ENCODE results near the gene CERCAM. TPM values are rescaled to one million over a fixed set of nuclear protein-coding genes. Genes with fewer than 3 reads are reported as not detected.

Gene CERCAM
- total and polyA plus RNA-seq, 2 experiments from 2014 or later = 2.7 to 7.9 TPM

GRCh38 chr9:128397831-128398230 lies 22.8 kb upstream of the CERCAM start (continued):
- TF ChIP-seq, protein P1, sequence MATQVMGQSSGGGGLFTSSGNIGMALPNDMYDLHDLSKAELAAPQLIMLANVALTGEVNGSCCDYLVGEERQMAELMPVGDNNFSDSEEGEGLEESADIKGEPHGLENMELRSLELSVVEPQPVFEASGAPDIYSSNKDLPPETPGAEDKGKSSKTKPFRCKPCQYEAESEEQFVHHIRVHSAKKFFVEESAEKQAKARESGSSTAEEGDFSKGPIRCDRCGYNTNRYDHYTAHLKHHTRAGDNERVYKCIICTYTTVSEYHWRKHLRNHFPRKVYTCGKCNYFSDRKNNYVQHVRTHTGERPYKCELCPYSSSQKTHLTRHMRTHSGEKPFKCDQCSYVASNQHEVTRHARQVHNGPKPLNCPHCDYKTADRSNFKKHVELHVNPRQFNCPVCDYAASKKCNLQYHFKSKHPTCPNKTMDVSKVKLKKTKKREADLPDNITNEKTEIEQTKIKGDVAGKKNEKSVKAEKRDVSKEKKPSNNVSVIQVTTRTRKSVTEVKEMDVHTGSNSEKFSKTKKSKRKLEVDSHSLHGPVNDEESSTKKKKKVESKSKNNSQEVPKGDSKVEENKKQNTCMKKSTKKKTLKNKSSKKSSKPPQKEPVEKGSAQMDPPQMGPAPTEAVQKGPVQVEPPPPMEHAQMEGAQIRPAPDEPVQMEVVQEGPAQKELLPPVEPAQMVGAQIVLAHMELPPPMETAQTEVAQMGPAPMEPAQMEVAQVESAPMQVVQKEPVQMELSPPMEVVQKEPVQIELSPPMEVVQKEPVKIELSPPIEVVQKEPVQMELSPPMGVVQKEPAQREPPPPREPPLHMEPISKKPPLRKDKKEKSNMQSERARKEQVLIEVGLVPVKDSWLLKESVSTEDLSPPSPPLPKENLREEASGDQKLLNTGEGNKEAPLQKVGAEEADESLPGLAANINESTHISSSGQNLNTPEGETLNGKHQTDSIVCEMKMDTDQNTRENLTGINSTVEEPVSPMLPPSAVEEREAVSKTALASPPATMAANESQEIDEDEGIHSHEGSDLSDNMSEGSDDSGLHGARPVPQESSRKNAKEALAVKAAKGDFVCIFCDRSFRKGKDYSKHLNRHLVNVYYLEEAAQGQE (IDR thresholded peaks at IDR 0.05; ENCODE audit: unreplicated experiment) = no peak
- no peak for TF ChIP-seq ZNF331 (CRISPR knock-in tag; IDR thresholded peaks at IDR 0.05; ENCODE audit: low read depth)

DNA sequence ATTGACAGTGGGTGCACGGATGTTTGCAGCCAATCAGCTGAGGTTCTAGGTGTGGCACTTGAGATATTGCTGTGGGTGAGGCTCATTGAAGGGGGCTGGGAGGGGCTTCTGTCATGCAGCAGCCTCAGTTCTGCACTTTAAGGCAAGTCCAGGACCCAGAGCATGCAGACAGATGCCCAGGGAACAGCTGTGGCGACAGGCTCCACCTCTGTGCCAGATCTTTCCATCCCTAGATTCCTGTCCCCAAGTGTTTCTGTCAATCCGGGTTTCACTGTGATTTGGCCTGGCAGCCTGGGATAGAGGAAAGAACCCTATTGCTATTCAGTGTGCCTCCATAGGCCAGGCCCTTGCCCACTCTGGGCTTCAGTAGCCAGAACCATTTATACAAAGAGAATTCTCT lies 20.8 kb upstream of the CERCAM start:
- Mint-ChIP-seq H3K27ac (no peak overlapping the region), H3K4me3 (no peak overlapping the region), H3K36me3 (ENCODE audit: low read depth) (no peaks in the 10 kb centered on the region; the same call in 2 of the 3 replicates), H3K9me3 (no peaks in the 10 kb centered on the region), H3K4me1 (peaks cover 10% of the 10 kb centered on the region; the same call in 2 of the 3 replicates), H3K27me3 (ENCODE audit: insufficient read depth, low read depth, poor library complexity) (peaks cover 97% of the 10 kb centered on the region)
- no peaks in the 10 kb centered on the region for H3K79me2 ChIP-seq (replicated peaks; ENCODE audit: insufficient read depth)
- peaks cover 12% of the 10 kb centered on the region for H3F3A ChIP-seq (replicated peaks; ENCODE audit: low read depth)
- no peak overlapping the region for H3K4me2 ChIP-seq
- no peak overlapping the region for H3K27ac ChIP-seq (ENCODE audit: low read depth)
- peaks cover 100% of the 10 kb centered on the region for H3K27me3 ChIP-seq (ENCODE audit: insufficient read depth)
- H3K4me1 ChIP-seq (ENCODE audit: insufficient read depth) = peaks cover 16% of the 10 kb centered on the region; the same call in 1 of the 2 replicates
- H3K9me2 ChIP-seq (ENCODE audit: insufficient read depth) = no peaks in the 10 kb centered on the region
- no peak for ATAC-seq
- H4K20me1 ChIP-seq (replicated peaks; ENCODE audit: insufficient read depth) = peaks cover 15% of the 10 kb centered on the region; the same call in 1 of the 2 replicates
- H2AFZ ChIP-seq = no peak overlapping the region
- no peak for DNase-seq (ENCODE audit: low spot score)
- H3K4me3 ChIP-seq = no peak overlapping the region
- H3K36me3 ChIP-seq (ENCODE audit: insufficient read depth) = no peaks in the 10 kb centered on the region
- TF ChIP-seq CTCF (conservative IDR thresholded peaks at IDR 0.05; ENCODE audit: low read depth in 2 of 2) (no peak), NANOG (IDR thresholded peaks at IDR 0.05; ENCODE audit: borderline replicate concordance) (no peak), ZNF331 (CRISPR knock-in tag; IDR thresholded peaks at IDR 0.05; ENCODE audit: low read depth) (no peak), POLR2AphosphoS5 (IDR thresholded peaks at IDR 0.05; ENCODE audit: low read depth) (no peak), JUNB (IDR thresholded peaks at IDR 0.05; ENCODE audit: unreplicated experiment) (no peak), EZH2 (IDR thresholded peaks at IDR 0.05; ENCODE audit: low read depth, unreplicated experiment) (no peak), ETS1 (IDR thresholded peaks at IDR 0.05) (no peak)
- TF ChIP-seq, protein P2, sequence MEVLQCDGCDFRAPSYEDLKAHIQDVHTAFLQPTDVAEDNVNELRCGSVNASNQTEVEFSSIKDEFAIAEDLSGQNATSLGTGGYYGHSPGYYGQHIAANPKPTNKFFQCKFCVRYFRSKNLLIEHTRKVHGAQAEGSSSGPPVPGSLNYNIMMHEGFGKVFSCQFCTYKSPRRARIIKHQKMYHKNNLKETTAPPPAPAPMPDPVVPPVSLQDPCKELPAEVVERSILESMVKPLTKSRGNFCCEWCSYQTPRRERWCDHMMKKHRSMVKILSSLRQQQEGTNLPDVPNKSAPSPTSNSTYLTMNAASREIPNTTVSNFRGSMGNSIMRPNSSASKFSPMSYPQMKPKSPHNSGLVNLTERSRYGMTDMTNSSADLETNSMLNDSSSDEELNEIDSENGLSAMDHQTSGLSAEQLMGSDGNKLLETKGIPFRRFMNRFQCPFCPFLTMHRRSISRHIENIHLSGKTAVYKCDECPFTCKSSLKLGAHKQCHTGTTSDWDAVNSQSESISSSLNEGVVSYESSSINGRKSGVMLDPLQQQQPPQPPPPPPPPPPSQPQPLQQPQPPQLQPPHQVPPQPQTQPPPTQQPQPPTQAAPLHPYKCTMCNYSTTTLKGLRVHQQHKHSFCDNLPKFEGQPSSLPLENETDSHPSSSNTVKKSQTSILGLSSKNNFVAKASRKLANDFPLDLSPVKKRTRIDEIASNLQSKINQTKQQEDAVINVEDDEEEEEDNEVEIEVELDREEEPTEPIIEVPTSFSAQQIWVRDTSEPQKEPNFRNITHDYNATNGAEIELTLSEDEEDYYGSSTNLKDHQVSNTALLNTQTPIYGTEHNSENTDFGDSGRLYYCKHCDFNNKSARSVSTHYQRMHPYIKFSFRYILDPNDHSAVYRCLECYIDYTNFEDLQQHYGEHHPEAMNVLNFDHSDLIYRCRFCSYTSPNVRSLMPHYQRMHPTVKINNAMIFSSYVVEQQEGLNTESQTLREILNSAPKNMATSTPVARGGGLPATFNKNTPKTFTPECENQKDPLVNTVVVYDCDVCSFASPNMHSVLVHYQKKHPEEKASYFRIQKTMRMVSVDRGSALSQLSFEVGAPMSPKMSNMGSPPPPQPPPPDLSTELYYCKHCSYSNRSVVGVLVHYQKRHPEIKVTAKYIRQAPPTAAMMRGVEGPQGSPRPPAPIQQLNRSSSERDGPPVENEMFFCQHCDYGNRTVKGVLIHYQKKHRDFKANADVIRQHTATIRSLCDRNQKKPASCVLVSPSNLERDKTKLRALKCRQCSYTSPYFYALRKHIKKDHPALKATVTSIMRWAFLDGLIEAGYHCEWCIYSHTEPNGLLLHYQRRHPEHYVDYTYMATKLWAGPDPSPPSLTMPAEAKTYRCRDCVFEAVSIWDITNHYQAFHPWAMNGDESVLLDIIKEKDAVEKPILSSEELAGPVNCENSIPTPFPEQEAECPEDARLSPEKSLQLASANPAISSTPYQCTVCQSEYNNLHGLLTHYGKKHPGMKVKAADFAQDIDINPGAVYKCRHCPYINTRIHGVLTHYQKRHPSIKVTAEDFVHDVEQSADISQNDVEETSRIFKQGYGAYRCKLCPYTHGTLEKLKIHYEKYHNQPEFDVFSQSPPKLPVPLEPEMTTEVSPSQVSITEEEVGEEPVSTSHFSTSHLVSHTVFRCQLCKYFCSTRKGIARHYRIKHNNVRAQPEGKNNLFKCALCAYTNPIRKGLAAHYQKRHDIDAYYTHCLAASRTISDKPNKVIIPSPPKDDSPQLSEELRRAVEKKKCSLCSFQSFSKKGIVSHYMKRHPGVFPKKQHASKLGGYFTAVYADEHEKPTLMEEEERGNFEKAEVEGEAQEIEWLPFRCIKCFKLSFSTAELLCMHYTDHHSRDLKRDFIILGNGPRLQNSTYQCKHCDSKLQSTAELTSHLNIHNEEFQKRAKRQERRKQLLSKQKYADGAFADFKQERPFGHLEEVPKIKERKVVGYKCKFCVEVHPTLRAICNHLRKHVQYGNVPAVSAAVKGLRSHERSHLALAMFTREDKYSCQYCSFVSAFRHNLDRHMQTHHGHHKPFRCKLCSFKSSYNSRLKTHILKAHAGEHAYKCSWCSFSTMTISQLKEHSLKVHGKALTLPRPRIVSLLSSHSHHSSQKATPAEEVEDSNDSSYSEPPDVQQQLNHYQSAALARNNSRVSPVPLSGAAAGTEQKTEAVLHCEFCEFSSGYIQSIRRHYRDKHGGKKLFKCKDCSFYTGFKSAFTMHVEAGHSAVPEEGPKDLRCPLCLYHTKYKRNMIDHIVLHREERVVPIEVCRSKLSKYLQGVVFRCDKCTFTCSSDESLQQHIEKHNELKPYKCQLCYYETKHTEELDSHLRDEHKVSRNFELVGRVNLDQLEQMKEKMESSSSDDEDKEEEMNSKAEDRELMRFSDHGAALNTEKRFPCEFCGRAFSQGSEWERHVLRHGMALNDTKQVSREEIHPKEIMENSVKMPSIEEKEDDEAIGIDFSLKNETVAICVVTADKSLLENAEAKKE (CRISPR knock-in tag; IDR thresholded peaks at IDR 0.05) = no peak
